GM10248 (cell line): ENCODE data around the gene PARD3B.

Experiments
- CTCF ChIA-PET: fragments of 300-600 bp; sonication (Branson Sonifier 250); formaldehyde crosslinking; extraction: SDS; loops from one replicate; lab custom pipeline; 2021; ENCODE audit warnings: antibody characterized with exemption; lab: Yijun Ruan, JAX
- POLR2A ChIA-PET: fragments of 350-650 bp; sonication (Branson Sonifier 250); formaldehyde crosslinking; extraction: SDS; loops from one replicate; lab custom pipeline; 2020; ENCODE audit warnings: antibody characterized with exemption; lab: Yijun Ruan, JAX
- DNase-seq: peaks from one replicate; pipeline ENCODE4 v3.0.0; 2012; ENCODE audit errors: extremely low spot score
- CTCF ChIP-seq: IDR thresholded peaks from 2 replicates; pipeline ENCODE4 v1.5.1; 2012; ENCODE audit warnings: mild to moderate bottlenecking, low read depth; ENCODE audit errors: extremely low read depth, missing control alignments, control extremely low read depth

The PARD3B gene

GRCh38 chr2:205372141-205372540 lies 826.9 kb downstream of the PARD3B start:
- ChIA-PET POLR2A (no interaction called here), CTCF (no interaction called here)
- DNase-seq: no peak
- no peak for TF ChIP-seq CTCF

DNA sequence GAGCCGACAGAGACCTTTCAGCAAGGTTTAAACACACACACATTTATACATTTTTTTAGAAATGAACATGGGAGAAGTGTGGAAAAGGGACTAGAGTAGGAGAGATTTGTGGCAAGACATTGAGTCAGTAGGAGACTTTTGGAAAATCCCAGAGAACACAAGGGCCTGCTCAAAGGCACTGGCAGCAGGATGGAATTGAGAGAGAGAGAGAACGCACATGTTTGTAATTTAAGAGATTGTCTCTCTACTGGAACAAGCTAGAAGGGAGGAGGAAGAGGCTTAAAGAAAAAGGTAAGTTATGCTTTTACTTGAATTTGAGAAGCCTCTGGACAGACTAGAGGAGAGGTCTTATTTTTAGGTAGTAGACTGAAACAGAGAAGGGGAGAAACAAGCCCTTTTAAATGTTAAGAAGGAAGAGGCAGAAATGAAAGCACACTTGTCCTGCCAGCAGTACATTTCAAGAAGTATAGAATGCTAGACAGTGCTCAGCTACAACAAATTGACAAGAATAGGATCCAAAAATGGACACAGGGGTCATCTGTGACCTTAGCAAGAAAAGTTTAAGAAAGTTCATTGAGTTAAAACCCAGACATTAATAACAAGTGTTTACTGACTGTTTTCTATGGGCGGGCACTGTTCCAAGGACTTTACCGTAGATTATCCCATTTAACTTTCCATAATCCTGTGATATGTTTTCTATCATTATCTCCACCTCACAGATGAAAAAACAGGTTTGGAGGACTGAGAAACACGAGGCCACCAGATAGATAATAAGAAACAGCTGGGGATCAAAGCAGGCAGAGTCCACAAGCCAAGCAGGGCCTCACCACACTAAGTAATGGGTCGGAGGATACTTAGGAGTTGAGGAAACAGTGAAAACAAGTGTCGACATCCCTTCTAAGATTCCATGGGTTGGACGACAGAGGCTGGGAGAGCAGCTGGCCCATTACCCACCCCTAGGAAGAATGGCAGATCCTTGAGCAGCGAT lies 830.5 kb downstream of the PARD3B start:
- ChIA-PET CTCF (interaction anchor here (1.6 kb wide), 1 partner anchor 13 kb away, joined by 3 read pairs; no protein-coding TSS in a partner anchor), POLR2A (no interaction called here)
- no peak for TF ChIP-seq CTCF
- no peak for DNase-seq

- no peak for DNase-seq
- ChIA-PET CTCF (no interaction called here), POLR2A (no interaction called here)
- TF ChIP-seq CTCF: no peak
These were observed 832.0 kb downstream of the PARD3B start for GRCh38 chr2:205377324-205377723.

- TF ChIP-seq CTCF: no peak
- no peak for DNase-seq
- ChIA-PET CTCF (interaction anchor here (0.9 kb wide), 1 partner anchor 9 kb away, joined by 3 read pairs; no protein-coding TSS in a partner anchor), POLR2A (no interaction called here)
These were observed 838.3 kb downstream of the PARD3B start for GRCh38 chr2:205383601-205384000.

- no peak for DNase-seq
- ChIA-PET POLR2A (interaction anchor here (0.8 kb wide), 1 partner anchor 188 kb away, joined by 6 read pairs; no protein-coding TSS in a partner anchor), CTCF (interaction anchor here (0.8 kb wide), 1 partner anchor 21 kb away, joined by 3 read pairs; no protein-coding TSS in a partner anchor)
- no peak for TF ChIP-seq CTCF
These were observed 840.8 kb downstream of the PARD3B start for GRCh38 chr2:205386109-205386508.

- no peak for DNase-seq
- ChIA-PET POLR2A (no interaction called here), CTCF (interaction anchor here (1.5 kb wide), 1 partner anchor 11 kb away, joined by 3 read pairs; no protein-coding TSS in a partner anchor)
- TF ChIP-seq CTCF: no peak
These were observed 842.2 kb downstream of the PARD3B start for GRCh38 chr2:205387350-205388055.
